Activated CD4-positive, alpha-beta T cell treated with anti-CD3 and anti-CD28 coated beads, Interleukin-2, Interleukin-6, amounts not matched to agents 100 ng/mL and 50 ng/mL, durations not matched to agents 16 hours and 8 hours (primary cell): ENCODE results near the gene FLOT2.
"Not testable (repeated sequence)": the region's sequence is repeated elsewhere in the genome, so short reads cannot be mapped to it uniquely, and the experiment has no call there.

Experiments
- DNase-seq: peaks from one replicate; pipeline ENCODE4 v3.0.0-alpha.2; 2020

FLOT2 gene

DNA sequence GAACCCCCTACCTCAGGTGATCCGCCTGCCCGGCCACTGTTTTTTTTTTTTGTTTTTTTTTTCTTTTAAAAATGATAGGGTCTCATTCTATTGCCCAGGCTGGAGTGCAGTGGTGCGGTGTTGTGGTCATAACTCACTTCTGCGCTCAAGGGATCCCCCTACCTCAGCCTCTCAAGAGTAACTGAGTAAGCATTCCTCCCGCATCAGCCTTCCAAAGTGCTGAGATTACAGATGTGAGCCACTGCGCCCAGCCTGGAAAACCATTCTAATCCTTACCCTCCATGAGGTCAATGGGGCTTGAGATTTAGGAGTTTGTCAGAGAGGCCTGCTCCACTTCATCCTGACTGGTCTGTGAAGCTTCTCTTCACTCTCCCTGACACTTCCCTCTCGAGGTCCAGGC lies 30.3 kb downstream of the FLOT2 start:
- no peak for DNase-seq

DNA sequence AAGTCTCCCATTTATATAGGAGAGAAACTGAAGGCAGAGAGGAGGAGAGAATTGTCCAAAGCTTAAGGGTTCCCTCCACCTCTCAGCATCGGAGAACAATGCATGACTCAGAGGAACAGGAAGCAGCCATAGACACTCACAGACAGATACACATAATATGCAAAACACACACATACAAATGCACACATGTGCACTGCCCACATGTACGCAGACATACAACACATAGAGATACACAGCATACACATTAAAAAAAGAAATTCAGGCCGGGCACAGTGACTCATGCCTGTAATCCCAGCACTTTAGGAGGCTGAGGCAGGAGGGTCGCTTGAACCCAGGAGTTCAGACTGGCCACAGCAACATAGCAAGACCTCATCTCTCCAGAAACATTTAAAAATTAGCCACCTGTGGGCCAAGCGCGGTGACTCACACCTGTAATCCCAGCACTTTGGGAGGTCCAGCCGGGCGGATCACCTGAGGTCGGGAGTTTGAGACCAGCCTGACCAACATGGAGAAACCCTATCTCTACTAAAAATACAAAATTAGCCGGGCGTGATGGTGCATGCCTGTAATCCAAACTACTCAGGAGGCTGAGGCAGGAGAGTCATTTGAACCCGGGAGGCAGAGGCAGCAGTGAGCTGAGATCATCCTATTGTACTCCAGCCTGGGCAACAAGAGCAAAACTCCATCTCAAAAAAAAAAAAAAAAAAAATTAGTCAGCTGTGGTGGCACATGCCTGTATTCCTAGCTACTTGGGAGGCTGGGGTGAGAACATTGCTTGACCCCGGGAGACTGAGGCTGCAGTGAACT lies 31.4 kb downstream of the FLOT2 start:
- DNase-seq: peak; percentile 17

DNA sequence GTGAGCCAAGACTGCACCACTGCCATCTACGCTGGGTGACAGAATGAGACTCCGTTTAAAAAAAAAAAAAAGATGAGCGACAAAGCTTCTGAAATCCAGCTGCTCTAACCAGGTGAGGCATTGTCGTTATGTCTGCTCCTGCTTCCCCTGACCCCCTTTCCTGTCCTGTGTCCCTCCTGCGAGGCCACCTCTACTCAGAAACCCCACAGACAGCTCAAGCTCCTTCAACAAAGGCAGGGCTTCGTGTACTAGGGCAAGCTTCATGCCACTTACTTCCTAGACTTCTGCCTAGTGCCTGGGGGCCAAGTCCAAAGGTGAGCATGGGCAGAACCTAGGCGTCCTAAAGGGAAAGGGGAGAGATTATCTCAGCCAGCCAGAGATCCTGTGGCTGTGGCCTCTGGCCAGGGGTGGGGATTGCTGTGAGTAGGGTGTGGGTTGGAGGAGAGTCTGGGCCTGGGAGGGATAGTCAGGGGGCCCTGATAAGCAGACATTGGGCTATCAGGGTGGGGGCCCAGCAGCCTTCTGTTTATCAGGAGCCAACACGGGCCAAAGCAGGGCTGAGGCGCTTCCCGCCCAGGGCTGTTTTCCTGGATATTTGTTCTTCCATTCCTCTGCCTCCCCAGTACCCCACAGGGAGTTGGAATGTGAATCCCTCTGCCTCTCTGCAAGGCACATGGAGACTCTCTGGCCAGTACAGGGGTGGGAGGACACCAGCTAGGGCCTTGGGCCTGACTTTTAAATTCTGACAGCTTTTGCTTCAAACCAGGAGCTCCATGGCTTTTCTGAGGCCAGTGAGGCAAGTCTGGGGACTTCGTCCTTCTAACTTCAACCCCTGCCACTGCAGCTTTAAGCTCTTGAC lies 32.3 kb downstream of the FLOT2 start:
- DNase-seq: no peak

DNA sequence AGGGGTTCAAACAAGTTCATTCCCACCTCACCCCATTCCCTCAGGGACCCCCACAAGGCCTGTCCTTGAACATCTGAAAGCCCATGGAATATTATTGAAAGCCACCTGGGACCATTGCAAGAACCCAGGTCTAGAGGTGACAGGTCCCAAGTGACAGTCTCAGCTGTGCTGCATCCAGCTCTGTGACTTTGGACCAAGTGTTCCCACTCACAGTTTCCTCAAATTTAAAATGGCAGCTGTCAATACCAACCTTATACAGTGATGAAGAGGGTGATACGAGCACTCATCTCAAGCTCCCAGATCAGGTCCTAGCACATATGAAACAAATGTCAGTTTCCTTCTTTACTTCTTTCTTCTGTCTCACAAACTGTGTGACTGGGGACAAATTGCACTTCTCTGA lies 33.6 kb downstream of the FLOT2 start:
- DNase-seq: no peak

DNA sequence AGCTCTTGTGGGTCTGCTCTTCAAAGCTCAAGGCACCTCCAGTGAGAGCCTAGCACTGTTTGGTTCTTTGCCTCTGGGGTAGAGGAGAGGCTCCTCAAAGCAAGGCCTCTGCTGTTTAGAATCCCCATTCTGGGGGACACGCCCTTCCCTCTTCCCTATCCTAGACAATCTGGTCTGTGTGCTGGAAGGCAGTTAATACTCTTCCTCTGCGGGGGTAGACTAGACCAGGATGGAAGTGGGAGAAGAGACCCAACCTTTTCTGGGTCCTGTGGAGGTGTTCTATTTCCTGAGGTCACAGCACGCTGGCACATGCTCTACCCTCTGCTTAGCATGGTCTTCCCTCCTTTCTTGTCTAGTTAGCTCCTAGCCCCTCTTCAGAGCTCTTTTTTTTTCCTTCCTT lies 35.0 kb downstream of the FLOT2 start:
- DNase-seq: no peak

DNA sequence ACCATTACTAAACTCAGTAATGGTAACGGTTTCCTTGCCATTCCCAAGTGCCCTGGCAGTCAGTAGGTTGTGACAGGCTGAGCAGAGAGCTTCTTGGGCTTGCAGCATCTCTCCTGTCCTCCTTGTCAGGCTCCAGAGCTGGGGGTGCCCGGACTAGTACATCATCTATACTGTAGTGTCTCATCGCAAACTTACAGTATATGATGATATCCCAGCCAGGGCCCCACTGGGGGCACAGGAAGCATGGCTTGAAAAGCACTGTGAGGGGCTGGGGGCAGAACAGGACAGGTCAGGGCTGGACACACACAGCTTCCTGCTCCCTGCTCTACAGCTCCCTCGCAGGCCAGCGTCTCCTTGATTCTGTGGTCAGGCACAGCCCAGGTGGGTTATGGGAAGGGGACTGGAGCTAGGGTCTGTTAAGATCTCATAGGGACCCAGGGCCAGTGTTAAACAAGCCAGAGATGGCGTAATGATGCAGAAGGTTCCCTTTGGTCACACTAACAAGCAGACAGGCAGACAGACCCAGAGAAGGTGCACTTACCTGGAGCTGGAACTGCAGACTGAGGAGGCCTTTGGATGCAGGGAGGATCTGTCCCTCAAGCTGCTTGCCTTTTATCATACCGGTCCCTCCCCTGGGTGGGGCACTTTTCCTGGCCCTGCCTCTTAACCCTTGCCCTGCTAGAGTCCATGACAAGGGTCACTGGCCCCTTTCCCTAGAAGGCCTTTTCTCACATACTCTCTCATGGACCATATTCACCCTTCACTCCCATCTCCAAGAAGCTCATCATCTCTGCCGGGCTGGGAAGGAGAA lies 35.9 kb downstream of the FLOT2 start:
- DNase-seq: no peak

DNA sequence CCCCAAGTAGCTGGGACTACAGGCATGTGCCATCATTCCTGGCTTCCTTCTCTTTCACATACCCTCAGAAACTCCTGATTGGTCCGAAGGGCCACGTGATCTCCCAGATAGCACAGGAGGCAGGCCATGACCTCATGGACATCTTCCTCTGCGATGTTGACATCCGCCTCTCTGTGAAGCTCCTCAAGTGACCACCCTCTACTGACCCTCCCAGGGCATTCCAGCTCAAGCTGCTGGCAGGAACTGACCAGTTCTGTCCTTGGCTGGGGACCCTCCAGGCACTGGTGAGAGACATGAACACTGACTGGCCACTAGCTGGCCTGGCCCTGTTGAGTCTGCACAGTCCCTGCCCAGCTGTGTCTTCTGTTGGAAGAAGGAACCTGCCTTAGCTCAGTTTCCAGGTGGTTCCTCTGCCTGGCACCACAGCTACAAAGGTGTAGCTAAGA lies 37.1 kb downstream of the FLOT2 start:
- DNase-seq: no peak

DNA sequence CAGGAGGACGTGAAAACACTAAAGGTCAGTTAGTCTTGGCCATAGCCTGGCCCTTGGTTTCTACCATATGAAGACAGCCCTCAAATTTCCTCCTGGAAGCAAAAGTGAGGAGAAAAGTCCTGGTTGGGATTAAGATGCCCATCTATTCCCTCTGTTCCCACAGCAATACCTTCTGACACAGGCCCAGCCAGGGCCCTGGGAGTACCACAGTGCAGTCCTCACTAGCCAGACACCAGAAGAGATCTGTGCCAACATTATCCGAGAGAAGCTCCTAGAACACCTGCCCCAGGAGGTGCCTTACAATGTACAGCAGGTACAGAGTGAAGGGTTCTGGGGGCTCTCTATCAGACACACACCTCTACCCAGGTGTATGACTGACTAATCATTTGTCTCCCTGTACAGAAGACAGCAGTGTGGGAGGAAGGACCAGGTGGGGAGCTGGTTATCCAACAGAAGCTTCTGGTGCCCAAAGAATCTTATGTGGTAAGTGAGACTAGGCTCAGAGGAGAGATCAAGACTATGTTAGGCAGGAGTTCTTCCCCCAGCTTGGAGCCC lies 38.7 kb downstream of the FLOT2 start:
- DNase-seq: no peak

DNA sequence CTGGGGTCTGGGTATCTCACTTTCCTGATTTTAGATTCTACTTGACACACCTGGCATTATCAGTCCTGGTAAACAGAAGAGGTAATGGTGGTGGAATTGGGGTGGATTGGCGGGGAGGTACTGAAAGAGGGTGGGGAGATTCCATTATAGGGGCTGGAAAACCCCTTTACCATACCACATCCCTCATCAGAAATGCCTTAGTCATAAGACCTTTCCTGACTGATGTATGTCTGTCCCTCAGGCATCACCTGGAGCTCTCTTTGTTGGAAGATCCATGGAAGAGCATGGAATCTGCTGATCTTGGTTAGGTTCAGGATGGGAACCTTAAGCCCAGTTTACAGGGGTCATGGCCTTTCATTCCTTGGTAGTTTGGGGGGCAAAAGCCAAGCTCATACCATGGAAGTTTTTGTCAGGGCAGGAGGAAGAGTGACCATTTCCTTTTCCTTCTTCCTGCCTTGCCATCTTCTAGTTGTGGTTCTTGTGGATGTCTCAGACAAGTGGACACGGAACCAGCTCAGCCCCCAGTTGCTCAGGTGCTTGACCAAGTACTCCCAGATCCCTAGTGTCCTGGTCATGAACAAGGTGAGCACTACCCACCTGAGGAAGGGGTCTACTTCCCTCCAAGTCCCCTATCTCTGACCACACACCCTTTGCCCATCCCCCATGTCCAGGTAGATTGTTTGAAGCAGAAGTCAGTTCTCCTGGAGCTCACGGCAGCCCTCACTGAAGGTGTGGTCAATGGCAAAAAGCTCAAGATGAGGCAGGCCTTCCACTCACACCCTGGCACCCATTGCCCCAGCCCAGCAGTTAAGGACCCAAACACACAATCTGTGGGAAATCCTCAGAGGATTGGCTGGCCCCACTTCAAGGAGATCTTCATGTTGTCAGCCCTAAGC lies 39.4 kb downstream of the FLOT2 start:
- DNase-seq: no peak

DNA sequence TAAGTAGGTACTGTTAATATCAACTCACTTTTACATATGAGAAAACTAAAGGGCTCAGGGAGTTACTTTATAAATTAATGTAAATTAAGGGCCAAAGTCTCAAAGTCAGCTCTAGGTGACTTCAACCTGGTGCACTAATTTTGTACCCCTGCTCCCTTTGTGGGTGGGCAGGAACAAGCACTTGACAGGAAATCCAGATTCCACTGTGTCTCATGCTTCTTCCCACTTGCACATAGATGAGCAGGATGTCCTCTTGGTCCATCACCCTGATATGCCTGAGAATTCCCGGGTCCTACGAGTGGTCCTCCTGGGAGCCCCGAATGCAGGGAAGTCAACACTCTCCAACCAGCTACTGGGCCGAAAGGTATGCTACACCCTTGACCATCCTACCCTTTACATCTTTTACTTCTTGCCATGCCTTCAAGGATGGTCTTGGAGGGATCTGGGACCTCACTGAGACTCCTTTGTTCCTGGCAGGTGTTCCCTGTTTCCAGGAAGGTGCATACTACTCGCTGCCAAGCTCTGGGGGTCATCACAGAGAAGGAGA lies 41.4 kb downstream of the FLOT2 start:
- no peak for DNase-seq

DNA sequence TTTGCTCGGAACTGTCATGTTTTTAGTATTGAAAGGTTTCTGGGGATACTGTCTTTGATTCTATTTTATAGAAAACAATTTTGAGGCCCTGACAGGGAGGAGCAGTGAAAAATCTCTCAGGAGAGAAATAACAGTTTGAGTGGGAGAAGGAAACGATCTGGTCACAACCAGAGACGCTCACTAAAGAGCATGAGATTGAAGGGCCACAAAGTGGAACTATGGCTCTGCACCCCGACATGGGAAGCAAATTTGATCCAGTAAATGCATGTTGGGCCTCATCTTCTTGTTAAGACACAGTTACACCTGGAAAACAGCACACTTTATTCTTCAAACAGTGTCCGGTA lies 42.2 kb downstream of the FLOT2 start:
- no peak for DNase-seq

DNA sequence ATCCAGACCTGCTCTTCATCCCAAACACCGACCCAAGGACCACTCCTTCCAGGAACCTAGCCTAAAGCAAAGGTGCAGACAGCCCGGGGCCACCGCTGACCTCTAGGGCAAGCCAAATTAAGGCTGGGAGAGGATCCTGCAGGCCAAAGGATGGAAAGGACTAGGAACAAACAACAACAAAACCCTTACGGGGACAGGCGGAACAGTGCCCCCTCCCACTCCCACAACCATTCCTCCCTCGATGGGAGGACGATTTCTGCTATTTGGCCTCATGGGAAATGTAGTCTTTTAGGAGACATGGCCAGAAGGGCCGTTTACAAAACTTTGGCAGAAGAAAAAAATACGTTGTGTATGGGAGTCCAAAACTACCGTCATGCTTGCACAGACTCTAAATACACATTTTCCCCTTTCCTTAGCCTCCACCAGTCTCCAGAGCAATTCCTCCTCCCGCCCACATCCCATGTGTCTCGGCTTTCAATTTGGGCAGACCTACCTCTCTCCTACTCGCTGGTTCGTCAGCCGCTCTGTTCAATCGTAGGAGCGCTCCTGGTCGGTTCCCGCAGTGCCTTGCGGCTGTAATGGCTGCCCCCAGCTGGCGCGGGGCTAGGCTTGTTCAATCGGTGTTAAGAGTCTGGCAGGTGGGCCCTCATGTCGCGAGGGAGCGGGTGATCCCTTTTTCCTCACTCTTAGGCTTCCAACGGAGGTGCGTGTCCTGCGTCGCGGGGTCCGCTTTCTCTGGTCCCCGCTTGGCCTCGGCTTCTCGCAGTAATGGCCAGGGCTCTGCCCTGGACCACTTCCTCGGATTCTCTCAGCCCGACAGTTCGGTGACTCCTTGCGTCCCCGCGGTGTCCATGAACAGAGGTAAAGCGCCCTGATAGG lies 42.8 kb downstream of the FLOT2 start, which contains the start of gene ERAL1:
Gene ERAL1, plus strand, starts transcription at position 560 of the 879 bp plus-strand sequence. Its CDS starts 19 bp downstream, at position 579.
- peak; percentile 91 for DNase-seq

DNA sequence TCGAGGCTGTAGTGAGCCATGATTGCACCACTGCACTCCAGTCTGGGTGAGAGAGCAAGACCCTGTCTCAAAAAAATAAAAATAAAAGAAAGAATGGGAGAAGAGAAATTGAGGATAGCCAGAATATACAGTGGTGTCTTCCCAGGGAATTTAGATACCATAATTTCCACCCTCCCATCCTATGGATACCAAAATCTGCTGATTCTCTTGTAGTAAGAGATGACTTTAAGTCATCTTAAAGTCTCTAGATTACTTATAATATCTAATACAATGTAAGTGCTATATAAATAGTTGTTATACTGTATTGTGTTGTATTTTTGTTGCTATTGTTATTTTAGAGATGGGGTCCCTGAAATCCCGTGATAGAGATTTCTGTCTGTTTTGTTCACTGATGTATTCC lies 44.2 kb downstream of the FLOT2 start:
- no peak for DNase-seq

DNA sequence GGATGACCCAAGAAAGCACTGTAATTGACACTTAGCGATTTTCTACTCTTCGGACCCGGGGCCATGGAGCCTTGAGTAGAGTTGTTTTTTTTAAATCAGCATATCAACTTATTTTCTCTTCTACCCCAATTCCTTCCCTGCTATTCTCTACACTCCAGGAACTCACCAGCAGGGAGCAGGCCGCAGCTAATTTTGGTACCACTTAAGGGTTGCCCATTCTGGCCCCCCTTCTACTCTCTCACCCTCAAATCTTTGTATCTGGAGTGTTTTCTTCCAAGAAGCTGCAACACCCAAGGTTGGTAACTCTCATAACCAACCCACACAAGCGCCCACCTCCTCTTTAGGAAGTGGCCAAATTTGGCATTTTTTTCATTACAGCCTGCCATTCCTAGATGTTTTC lies 48.3 kb downstream of the FLOT2 start:
- DNase-seq: no peak

DNA sequence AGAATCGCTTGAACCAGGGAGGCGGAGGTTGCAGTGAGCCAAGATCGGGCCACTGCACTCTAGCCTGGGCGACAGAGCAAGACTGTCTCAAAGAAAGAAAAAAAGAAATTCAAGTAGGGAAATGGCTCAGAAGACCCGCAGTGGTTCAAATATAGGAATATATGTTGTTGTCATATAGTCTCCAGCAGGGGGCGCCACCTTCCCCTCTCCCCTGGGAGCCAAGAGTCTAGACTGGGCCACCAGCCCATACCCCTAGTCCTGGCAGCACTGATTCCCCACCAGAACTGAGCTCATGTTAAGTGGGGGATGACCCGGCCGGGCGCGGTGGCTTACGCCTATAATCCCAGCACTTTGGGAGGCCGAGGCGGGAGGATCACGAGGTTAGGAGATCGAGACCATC lies 48.9 kb downstream of the FLOT2 start:
- DNase-seq: peak; percentile 69

DNA sequence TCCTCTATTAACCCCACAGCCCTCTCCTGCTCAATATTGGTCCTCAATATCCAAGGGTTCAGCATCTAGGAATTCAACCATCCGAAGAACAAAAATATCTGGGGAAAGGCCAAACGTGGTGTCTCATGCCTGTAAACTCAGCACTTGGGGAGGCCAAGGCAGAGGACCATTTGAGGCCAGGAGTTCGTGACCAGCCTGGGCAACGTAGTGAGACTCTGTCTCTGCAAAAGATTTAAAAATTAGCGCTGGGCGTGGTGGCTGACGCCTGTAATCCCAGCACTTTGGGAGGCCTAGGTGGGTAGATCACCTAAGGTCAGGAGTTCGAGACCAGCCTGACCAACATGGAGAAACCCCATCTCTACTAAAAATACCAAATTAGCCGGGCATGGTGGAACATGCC lies 50.8 kb downstream of the FLOT2 start:
- DNase-seq: not testable (repeated sequence)

DNA sequence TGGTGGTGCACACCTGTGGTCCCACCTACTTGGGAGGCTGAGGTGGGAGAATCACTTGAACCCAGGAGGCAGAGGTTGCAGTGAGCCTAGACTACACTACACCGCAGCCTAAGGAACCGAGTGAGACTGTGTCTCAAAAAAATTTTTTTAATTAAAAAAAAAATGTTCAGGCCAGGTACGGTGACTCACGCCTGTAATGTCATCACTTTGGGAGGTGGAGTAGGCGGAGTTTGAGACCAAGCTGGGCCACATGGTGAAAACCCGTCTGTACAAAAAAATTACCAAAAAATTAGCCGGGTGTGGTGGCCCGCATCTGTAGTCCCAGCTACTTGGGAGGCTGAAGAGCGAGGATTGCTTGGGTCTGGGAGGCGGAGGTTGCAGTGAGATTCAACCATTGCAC lies 51.3 kb downstream of the FLOT2 start:
- no peak for DNase-seq

DNA sequence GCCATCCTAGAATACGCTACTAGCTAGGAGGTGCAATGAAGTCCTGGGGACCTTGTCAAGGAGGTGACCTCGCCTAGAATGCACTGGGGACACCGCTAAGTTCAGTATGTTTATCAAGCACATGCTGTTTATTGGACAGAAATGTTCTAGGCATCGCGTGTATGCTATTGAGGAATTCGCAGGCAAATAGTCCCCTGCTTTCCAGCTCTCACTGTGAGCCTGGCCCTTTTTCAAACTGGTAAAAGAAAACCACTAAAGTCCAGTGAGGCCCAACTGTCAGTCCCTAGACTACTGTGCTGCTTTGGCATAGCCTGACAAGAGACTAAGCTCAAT lies 53.8 kb downstream of the FLOT2 start:
- DNase-seq: no peak

DNA sequence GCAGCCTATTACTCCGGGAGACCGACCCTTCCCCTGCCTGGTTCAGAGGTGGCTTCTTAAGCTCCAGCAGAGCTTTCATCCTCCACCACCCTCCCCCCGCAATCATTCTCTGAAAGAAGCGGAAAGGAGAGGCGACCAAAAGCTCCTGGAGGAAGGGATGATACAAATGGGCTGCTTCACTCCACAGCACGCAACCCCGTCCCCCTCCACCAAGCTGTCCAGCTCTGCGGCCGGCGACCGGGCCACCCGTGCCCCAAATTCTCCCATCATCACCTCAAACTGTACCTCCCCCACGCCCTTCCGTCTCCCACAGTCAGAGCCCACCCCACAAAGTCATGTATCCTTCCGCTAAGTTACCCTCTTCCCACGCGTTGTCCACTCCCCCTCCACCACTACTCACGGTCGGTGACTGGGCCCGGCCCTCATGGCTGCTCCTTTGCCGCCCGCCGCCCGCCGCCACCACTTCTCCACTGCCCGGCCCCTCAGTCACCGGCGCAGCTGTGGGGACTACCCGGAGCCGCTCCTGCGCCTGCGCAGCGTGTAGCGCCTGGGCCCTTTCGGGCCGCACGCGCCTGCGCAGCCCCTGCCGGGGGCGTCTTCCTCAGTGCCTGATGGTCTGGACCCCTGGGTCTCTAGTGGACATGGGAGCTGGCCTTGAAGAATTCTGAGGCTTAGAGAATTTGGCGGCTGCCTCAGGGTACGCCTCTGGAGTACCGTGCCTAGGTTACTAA lies 55.1 kb downstream of the FLOT2 start, which contains the start of gene FAM222B:
Gene FAM222B, minus strand, starts transcription at position 509 of the 731 bp plus-strand sequence. CDS start 76,123 bp downstream, outside the sequence.
- DNase-seq: peak; percentile 94

DNA sequence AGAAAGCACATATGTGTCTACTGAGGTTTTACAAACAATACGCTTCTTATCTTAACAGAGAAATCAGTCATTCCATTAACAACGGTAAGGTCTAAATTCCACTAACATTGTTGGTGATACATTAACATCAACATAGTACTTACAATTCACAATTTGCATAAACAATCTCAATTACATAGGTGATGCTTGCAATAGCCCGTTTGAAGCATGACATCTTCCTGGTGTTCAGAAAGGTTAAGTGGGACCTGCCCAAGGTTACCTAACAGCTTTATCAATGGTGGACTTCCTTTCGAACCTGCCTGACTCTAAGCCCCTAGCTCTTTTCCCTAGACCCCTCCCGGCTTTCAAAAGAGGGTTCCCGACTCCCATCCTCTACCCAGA lies 55.6 kb downstream of the FLOT2 start:
- no peak for DNase-seq
